GM19193 (cell line): Measurements from ENCODE around the gene BSN.
A peak's percentile ranks its signal among the peaks of the same experiment; 100 is the strongest.

Experiments used
- POLR2A ChIP-seq: IDR thresholded peaks from 4 replicates; pipeline ENCODE4 v1.6.1; 2011; ENCODE audit not compliant: insufficient read depth, insufficient read length; ENCODE audit errors: extremely low read depth

BSN gene

GRCh38 chr3:49531218-49531617, 23.1 kb upstream of the BSN start:
- no peak for TF ChIP-seq POLR2A

GRCh38 chr3:49531715-49532114, 22.6 kb upstream of the BSN start:
- no peak for TF ChIP-seq POLR2A

GRCh38 chr3:49533031-49533430, 21.2 kb upstream of the BSN start:
- TF ChIP-seq POLR2A = no peak

- no peak for TF ChIP-seq POLR2A
Observed at GRCh38 chr3:49533786-49534519, 20.3 kb upstream of the BSN start.

GRCh38 chr3:49534581-49535441, 19.5 kb upstream of the BSN start:
- no peak for TF ChIP-seq POLR2A

- TF ChIP-seq POLR2A = no peak
Observed at GRCh38 chr3:49535971-49536874, 18.1 kb upstream of the BSN start.

- TF ChIP-seq POLR2A = no peak
Observed at GRCh38 chr3:49536875-49537533, 17.3 kb upstream of the BSN start.

- peak; percentile 45 for TF ChIP-seq POLR2A
Observed at GRCh38 chr3:49539659-49540560, 14.4 kb upstream of the BSN start.

GRCh38 chr3:49552087-49552486, 2.2 kb upstream of the BSN start:
- no peak for TF ChIP-seq POLR2A

- TF ChIP-seq POLR2A = no peak
Observed at GRCh38 chr3:49553324-49553691, 969 bp upstream of the BSN start.

- TF ChIP-seq POLR2A = no peak
Observed at GRCh38 chr3:49554633-49555265, 472 bp downstream of the BSN start.

GRCh38 chr3:49556500-49557275, 2.4 kb downstream of the BSN start:
- no peak for TF ChIP-seq POLR2A
